Middle frontal gyrus (tissue), 1 donor: ENCODE data around the gene MPZL3.
A peak's percentile ranks its signal among the peaks of the same experiment; 100 is the strongest.
"Not testable (repeated sequence)": the region's sequence is repeated elsewhere in the genome, so short reads cannot be mapped to it uniquely, and the experiment has no call there.

Source experiments
- DNase-seq: peaks from one replicate; pipeline ENCODE4 v3.0.0-alpha.2; 2015; ENCODE audit warnings: low spot score; ENCODE audit errors: extremely low spot score

Gene MPZL3

DNA sequence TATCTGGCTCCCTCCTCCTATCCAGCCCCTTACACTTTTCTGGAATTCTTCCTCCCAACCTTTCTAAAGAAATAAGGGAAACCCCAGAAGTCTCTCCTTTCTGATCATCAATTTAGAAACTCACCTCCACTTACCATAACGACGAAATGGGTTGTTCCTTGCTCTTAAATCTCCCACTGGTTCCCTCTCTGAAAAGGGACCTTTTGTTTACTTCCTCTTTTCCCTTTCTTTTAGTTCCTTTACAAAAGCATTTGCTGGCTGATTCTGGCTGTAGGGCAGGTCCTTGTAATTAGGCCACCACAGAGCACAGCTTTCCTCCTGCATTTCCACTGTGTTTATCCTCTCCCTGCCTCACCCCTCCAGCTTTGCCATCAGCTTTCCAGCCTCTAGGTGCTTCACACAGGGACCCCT, 39.4 kb downstream of the MPZL3 start:
- no peak for DNase-seq

DNA sequence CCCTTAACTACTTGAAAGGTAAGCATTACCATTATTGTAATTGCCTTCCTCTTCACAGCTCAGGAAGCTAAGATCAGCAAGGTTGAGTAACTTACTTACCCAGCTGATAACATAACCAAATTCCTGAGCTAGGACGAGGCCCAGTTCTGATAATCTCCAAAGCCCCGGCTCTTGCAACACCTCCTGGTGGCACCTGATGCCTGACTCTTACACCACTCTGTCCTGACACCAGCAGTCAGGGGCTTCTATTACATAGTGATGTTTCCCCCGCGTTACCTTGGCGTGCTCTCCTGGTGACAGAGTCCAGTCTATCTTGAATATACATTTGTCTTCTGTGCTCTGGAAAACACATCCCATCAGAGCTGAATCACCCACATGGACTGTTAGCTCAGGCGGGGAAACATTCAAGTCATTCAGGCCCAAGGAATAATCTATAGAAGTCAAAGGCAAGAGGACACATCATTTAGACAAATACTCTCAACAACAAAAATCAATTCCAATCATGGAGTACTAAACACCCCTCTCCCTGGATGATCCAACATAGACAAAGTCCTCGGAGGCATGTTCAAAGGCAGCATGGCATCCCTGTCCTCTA, 39.9 kb downstream of the MPZL3 start:
- no peak for DNase-seq

DNA sequence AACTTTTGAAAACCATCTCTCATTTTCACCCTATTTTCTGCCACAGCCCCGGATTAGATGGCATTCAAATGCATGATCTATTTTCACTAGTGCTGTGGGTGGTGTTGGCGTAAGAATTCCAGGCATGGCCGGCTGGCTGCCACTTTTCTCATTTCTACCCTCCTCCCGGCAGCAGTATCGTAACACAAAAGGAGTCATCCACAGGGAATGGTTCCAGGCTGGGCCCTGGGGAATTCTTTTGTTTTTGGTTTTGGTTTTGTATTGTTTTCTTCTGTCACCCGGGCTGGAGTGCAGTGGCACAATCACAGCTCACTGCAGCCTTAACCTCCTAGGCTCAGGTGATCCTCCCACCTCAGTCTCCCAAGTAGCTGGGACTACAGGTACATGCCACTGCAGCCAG, 41.2 kb downstream of the MPZL3 start:
- DNase-seq: peak; percentile 30

DNA sequence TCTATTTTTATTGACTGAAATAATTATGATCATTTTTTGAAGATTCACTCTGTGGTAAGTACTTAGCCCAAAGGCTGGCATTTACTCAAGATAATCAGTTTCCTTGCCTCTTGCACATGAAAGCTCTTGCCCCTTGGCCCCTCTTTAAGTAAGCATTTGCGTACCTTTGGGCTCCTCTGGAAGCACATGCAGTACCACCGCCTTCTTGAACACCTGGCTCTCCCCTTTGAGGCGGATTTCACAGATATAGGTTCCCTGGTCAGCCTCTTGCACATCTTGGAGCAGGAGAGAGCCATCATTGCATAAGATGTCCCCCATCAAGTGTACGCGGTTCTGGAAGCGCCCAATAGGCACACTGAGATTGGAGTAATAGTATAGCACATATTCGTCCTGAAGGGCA, 41.8 kb downstream of the MPZL3 start:
- DNase-seq: no peak

DNA sequence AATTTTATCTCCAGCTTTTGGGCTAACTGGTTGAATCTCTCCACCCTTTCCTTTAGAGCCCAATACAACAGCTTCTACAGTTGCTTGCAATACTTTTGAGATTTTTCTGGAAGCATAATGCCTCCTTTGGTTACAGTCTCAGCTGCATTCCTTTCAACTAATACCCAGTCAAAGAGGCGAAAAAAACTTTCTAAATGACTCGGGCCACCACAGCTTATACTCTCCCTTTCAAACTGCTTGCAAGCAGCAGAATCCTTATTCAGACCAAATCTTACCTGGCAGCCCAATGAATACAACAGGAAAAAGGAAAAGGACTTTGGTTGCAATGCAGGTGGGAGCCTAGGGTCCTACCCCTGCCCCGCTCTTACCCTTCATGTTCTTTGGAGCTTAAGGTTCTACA, 43.1 kb downstream of the MPZL3 start:
- no peak for DNase-seq

DNA sequence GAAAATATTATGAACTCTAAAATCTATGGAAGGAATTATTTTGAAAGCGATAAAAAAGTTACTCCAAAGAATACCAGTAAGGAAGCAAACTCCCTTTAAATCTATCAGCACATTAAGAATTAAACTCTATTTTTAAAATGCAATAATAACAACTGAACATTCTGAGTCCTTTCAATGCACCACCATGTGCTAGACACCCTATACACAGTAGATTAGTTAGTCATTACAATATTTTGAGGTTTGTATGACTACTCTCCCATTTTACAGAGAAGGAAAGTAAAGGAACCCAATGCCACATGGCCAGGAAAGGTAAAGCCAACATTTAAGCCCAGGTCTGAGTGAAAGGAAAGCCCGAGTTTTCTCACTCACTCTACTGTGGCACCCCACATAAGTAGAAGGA, 45.1 kb downstream of the MPZL3 start:
- no peak for DNase-seq

DNA sequence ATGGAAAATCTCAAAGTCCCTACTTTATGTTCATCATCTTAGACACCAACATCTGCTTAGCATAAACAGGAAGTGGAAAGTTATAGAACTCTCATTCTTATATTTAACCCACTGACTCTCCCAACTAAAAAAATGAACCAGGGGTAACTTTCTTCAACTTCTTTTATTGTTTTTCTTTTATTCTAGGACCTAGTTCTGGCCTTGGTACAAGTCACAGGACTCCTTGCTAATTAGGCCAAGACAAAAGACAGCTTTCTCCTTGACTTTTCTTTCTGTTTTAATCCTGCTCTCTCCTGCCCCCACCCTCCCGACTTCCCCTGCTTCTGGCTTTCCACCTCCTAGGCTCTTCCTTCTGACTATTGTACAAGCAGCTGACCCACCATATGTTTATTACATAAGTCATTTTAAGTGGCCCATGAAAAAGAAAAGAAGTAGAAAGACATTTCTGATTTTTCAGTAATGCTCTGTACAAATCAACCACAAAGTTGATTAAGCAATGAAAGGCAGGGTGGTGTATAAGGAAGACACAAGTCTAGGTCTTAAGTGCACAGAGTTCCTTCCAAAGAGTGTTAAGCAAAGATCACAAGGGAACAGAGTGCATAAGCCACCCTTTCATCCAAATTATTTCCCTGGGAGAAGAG, 45.7 kb downstream of the MPZL3 start:
- DNase-seq: no peak

DNA sequence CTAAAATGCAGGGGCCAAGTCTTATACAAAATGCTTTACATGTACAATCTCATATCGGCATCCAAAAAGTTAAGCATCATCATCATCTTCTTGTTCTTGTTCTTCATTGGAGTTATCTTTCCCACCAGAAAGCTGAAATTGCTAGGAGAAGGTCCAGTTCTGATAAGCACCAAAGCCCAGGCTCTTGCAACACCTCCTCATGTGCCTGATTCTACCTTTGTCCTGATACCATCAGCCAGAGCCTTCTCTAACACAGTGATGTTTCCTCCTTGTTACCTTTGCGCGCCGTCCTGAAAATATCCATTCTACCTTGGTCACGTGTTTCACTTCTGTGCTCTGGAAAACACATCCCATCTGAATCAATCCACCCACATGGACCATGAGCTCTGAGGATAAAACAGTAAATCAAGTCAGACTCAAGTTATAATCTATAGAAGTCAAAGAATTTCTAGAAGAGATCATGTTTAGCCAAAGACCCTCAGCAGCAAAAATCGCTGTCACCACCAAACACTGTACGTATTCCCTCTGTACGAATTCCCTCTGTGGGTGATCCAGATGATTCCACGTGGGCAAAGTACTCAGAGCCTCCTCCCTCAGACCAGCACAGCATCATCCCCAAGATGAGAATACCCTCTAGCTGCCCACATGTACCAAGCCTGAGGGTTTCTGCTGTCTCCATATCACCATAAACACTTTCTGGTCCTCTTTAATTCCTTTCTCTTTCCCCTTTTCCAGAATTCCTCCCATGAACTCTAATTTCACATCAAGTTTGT, 46.4 kb downstream of the MPZL3 start:
- DNase-seq: no peak

DNA sequence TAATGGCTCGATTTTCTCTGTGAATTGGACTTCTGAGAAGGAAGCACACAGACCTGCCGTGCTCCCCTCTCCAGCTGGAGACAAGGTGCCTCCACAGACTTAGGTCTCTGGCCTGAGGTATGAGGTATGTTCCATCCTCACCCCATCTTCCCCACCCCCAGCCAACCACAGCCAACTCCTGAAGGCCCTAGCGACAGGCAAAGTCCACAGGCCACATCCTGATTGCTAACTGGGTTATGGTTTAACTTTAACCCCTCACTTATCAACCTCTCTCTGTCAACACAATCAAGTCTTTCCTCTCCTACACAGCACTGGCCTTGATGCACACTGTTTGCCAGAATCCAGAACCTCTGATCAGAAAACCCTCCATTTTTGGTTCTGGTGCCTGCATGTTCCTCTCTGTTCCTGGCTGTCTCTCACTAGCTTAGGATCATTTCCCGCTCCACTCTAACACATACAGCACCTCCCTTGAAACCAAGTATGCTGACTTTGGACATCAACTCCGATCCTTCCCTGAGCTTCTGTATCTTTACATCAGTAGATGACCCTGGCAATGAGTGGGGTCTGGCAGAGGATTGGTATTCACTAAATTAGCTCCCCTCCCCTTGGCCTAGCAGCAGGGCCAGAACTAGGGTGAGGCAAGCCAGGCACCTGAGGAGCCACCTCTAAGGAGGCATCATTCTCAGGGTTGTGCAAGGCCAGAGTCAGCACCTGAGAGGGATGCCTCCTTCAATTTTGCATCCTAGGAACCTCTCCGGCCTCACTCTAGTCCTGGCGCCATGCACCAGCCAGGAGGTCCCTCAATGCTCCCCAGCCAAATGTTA, 49.4 kb downstream of the MPZL3 start:
- DNase-seq: no peak

DNA sequence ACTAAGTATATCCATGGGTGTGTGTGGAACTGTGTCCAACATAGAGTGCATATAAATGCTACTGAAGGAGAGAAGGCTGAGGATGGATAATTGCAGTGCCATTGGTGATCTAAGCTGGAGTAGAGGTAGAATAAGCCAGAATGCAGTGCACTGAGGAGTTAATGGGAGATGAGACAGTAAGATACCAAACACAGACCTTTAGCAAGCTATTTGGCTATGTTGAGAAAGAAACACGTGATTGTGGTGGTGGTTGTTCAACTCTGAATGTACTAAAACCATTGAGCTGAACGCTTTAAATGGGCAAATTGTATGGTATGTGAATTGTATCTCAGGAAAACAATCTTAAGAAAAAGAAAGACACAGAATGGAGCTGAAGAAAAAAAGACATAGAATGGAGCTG, 50.2 kb downstream of the MPZL3 start:
- no peak for DNase-seq

DNA sequence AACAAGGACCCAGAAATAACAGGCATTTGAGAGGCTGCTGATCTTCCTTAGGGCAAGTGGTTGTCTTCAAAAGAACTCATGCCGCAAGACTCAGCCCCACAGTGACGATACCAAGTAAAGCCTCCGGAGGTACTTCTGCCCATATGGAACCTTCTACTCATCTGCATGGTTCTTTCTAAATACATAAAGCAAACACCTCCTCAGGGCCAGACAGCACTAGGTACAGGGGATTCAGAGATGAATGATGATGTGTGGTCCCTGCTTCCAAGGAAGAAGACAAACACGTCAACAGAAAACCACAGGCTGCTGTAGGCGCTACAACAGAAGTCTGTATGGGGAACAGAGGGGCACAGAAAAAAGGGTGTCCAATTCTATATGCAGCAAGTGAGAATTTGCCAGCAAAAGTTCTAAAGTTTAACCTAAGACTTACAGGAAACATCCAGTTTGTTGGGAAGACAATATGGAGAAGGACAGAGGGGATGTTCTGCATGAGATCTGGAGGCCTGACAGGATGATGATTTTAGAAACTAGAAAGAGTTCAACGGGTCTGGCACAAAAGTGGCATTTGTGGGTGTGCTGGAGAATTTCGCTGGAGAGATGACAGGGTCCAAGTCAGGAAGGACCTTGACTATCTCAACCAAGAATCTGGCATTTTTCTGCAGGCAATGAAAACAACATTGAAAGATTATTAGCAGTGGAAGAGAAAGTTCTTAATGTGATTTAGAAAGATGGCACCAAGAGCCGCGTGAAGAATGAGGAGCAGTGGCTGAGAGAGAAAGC, 51.1 kb downstream of the MPZL3 start:
- no peak for DNase-seq

DNA sequence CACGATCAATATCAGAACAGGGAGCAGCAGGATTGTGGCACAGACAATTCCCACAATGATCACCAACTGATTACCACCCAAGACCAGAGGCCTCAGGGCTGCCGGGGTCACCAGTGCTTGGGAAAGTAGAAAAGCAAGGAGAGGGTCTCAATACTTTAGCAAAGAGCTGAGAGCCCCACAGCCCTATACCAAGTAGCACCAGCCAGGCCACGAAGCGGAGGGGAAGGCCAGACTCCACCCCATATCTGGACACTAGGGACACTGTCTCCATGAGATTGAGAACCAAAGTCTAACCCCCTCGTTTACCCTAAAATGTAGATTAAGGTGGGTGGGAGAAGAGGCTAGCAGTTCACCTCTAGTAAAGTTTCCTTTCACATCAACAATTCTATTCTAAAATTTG, 51.7 kb downstream of the MPZL3 start:
- DNase-seq: no peak

DNA sequence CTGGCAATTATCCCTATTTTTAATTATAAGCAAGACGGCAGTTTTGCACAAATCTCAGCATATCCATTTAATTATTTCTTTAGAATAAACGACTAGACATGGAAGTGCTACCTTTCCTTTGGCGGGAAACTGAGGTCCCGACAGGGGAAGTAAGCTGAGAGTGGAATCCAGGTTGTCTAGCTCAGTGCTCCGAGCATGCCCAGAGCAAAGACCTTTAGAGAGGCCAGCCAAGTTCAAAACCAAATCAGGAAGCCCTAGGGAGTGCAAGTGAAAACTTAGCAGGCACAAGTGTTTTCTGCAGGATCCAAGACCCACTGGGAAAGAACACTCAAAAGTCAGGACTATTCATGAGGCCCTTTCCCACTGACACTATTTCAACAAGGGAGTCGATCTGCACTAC, 53.0 kb downstream of the MPZL3 start:
- no peak for DNase-seq

DNA sequence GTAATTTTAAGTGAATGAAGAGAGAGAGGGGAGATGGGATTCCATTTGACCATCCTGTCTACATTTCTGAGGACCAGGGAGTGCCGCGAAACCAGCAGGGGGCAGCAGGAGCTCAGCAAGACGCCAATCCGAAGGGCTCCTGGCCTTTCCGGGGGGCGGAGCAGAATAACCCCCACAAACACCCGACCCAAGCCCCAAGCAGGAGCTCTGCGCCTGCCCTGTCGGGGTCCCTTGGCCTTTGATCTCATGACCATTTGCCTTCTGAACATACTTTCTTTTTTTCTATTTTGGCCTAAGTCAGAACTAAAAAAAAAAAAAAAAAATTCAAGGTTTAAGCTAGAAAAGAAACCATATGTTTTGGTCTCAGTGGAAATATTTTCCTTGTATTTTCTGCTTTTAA, 53.8 kb downstream of the MPZL3 start:
- DNase-seq: peak; percentile 36

DNA sequence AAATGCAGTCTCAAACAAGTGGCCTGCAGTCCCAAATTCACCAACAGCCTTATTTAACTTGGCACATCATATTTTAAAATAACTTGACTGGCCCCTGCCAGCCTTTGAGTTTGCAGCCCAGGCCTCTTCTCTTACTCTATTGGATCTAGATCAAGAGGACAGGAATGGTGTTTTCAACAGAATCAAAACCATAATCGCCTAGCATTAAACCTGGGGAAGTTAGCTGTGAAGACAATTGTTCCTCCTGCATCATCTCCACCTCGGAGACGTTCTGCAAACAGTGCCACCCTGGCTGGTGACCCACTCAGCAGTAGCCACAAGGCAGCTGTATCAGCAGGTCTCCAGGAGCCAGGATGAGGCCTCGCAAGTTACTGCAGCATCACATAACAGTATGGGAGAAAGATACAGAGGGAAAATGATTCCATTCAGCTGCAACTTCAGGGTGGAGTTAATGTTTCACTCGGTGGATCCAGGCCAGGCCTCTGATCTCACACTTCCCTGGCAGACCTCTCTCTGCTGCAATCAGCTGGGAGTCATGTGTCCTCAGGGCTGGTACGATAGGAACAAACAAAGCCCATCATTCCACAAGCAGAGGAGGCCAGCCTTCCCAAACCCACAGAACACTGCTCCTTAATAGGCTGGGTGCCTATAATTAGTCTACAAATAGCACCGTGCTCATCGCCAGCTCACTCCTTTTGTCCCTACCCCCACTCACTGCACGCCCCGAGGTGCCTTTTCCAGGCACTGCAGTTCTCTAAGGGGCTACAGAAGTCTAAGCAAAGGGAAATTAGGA, 57.1 kb downstream of the MPZL3 start:
- peak; percentile 38 for DNase-seq

DNA sequence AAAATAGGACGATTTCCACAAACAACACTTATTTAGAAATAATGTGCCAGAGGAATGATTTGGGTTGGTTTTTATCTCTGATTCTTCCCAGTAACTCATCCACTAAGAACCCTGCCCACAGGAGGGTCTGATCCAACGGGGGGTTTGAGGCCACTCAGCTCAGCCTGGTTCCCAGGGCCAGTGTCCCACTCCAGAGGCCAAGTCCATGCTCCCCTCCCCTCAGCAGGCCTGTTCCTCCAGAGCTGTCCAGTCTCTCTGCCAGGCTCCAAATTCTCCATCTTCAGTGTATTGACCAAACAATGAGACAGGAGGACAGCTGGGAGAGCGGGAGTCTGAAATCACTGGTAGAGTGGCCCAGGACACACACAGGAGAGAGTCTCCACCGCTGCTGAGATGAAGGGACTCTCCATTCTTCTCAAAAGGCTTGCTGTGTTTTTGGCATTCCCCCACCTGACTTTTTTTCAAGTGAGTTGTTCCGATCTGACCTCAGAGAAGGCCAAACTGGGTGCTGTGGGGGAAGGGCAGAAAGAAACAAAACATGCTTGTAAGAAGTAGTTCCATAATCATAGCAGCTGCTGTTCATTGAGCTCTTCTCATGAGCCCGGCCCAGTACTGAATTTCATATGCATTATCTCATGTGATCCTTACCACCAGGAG, 58.1 kb downstream of the MPZL3 start:
- no peak for DNase-seq

DNA sequence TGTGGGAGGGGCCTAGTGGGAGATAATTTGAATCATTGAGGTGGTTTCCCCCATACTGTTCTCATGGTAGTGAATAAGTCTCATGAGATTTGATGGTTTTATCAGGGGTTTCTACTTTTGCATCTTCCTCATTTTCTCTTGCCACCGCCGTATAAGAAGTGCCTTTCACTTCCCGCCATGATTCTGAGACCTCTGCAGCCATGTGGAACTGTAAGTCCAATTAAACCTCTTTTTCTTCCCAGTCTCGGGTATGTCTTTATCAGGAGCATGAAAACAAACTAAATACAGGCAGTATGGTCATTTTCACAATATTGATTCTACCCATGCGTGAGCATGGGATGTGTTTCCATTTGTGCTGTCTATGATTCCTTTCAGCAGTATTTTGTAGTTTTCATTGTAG, 59.3 kb downstream of the MPZL3 start:
- not testable (repeated sequence) for DNase-seq

DNA sequence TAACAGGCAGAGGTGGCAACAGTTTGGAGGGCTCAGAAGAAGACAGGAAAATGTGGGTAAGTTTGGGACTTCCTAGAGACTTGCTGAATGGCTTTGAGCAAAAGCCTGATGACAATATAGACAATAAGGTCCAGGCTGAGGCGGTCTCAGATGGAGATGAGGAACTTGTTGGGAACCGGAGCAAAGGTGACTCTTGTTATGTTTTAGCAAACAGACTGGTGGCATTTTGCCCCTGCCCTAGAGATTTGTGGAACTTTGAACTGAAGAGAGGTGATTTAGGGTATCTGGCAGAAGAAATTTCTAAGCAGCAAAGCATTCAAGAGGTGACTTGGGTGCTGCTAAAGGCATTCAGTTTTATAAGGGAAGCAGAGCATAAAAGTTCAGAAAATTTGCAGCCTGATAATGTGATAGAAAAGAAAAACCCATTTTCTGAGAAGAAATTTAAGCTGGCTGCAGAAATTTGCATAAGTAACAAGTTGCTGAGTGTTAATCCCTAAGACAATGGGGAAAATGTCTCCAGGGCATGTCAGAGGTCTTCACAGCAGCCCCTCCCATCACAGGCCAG, 61.1 kb downstream of the MPZL3 start:
- not testable (repeated sequence) for DNase-seq

DNA sequence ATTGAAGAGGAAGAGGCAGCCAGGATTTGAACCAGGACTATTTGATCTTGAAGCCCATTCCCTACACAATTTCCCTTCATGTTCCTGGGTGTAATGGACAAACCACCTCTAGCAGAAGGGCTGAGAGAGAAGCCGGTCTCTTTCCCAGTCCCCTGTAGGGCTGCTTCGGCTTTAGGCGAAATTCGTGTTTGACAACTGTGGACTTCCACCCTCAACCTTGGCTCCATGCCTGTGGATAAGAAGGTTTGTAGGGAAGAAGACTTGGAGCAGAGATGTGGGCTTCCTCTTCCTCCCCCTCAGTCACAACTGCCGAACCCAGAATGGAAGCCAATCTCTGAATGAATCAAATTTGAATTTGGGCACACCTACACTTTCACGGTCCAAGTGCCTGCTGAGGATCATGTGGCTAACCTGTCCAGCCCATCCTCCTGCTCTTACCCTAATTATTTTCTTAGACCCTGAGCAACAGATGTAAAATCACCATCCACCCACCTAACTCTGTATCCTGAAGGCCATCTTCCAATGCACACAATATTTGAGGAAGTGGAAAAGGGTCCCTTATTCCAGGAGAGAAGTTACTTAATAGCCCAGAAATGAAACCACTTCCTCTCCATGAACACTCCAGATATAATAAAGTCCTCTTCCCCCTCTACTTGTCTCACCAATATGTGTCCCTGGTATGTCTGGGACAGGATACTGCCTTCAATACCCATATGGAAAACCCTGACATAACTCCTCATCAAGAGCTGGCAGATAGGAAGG, 65.6 kb downstream of the MPZL3 start:
- no peak for DNase-seq
